HS-27A (cell line): Measurements from ENCODE around the gene FMNL2.

ENCODE experiments used
- DNase-seq: peaks from one replicate; pipeline ENCODE4 v3.0.0-alpha.2; 2012; ENCODE audit warnings: low read depth, missing footprints

FMNL2 gene

GRCh38 chr2:152449578-152449977 lies 114.6 kb downstream of the FMNL2 start:
- DNase-seq = no peak

GRCh38 chr2:152450176-152450575 lies 115.2 kb downstream of the FMNL2 start:
- DNase-seq = no peak

GRCh38 chr2:152452256-152452973 lies 117.4 kb downstream of the FMNL2 start:
- no peak for DNase-seq

GRCh38 chr2:152453129-152453911 lies 118.3 kb downstream of the FMNL2 start:
- no peak for DNase-seq

- no peak for DNase-seq
Measured at GRCh38 chr2:152454371-152454770, 119.4 kb downstream of the FMNL2 start.

- DNase-seq = no peak
Measured at GRCh38 chr2:152454960-152455359, 120.0 kb downstream of the FMNL2 start.

- DNase-seq = no peak
Measured at GRCh38 chr2:152455738-152456137, 120.8 kb downstream of the FMNL2 start.

GRCh38 chr2:152456262-152456661 lies 121.3 kb downstream of the FMNL2 start:
- no peak for DNase-seq

GRCh38 chr2:152458441-152458940 lies 123.5 kb downstream of the FMNL2 start:
- DNase-seq = no peak

GRCh38 chr2:152459091-152459490 lies 124.1 kb downstream of the FMNL2 start:
- DNase-seq = no peak

GRCh38 chr2:152460567-152460966 lies 125.6 kb downstream of the FMNL2 start:
- DNase-seq = no peak

GRCh38 chr2:152462120-152462519 lies 127.1 kb downstream of the FMNL2 start:
- DNase-seq = no peak

GRCh38 chr2:152462779-152463178 lies 127.8 kb downstream of the FMNL2 start:
- no peak for DNase-seq

GRCh38 chr2:152464851-152465470 lies 130.0 kb downstream of the FMNL2 start:
- DNase-seq = no peak

GRCh38 chr2:152465541-152465940 lies 130.6 kb downstream of the FMNL2 start:
- no peak for DNase-seq

- no peak for DNase-seq
Measured at GRCh38 chr2:152466041-152466440, 131.1 kb downstream of the FMNL2 start.

GRCh38 chr2:152466980-152467676 lies 132.2 kb downstream of the FMNL2 start:
- no peak for DNase-seq

- DNase-seq = no peak
Measured at GRCh38 chr2:152467677-152468410, 132.9 kb downstream of the FMNL2 start.

GRCh38 chr2:152468899-152469692 lies 134.1 kb downstream of the FMNL2 start:
- no peak for DNase-seq
